ENCODE measurements around the gene HOOK1. TPM values are rescaled to one million over a fixed set of nuclear protein-coding genes. Genes with fewer than 3 reads are reported as not detected.
"Not testable (repeated sequence)": the region's sequence is repeated elsewhere in the genome, so short reads cannot be mapped to it uniquely, and the experiment has no call there.

HOOK1 gene
- total and polyA plus RNA-seq, 8 donors: 12.4 to 44.8 (median 29.6) TPM

DNA sequence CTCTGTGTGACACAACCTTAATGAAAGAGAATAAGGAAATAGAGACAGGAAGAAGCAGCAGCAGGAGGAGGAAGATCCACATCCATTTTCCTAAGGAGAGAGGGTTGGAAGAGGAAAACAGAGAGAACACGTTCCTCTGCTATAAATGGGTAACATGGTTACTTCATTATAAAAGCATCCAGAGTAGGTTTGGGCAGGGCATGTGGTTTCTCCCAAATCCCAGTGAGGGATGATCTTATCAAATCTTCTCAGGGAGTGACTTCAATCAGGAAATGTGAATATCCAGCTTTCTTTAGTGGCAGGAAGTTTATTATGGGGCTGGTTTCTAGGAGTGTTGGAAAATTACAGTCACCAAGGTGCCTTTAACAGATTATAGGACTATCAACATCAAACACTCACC lies 100.8 kb downstream of the HOOK1 start:
- no peak for ATAC-seq
- Histone ChIP-seq H3K4me3 (no peak overlapping the region), H3K27me3 (no peaks in the 10 kb centered on the region), H3K36me3 (no peaks in the 10 kb centered on the region), H3K9me3 (no peaks in the 10 kb centered on the region), H3K27ac (no peak overlapping the region), H3K4me1 (no peaks in the 10 kb centered on the region)
- DNase-seq: no peak
- intact Hi-C loops (cut with DNase I): no loop called here
- TF ChIP-seq, protein P1, sequence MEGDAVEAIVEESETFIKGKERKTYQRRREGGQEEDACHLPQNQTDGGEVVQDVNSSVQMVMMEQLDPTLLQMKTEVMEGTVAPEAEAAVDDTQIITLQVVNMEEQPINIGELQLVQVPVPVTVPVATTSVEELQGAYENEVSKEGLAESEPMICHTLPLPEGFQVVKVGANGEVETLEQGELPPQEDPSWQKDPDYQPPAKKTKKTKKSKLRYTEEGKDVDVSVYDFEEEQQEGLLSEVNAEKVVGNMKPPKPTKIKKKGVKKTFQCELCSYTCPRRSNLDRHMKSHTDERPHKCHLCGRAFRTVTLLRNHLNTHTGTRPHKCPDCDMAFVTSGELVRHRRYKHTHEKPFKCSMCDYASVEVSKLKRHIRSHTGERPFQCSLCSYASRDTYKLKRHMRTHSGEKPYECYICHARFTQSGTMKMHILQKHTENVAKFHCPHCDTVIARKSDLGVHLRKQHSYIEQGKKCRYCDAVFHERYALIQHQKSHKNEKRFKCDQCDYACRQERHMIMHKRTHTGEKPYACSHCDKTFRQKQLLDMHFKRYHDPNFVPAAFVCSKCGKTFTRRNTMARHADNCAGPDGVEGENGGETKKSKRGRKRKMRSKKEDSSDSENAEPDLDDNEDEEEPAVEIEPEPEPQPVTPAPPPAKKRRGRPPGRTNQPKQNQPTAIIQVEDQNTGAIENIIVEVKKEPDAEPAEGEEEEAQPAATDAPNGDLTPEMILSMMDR (IDR thresholded peaks at IDR 0.05): no peak

DNA sequence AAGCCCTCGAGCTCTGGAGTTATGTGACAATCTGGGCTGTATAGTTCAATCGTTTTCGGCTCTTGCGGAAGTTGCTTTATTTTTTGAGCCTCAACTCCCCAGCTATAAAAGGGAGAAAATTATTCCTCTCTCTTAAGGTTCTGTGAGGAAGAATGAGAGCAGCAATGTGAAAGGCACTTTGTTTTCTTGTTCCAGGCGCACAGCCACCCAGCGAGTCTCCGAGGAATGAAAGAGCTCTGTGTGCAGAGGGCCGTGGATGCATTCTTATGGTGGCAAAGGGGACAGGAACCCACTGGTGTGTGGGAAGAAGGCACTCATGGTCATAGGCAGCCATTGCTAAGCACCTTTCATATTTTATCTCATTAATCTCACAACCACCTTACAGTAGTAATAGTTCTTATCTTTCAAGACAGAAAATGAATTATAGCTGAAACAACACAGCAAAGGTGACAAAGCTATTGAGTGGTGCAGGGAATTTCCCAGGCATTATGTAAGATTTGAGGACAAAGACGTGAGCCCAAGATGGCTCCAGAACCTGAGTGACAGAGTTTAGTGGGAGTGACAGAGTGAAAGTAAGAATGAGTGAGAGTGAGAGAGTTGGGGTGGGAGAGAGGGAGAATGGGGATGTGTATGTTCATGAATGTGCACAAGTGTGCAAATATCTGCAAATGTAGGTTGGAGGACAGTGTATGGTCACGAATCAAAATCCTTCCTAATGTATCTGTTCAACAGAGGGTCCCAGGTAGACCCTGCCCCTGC lies 102.5 kb downstream of the HOOK1 start:
- Histone ChIP-seq H3K27me3 (no peaks in the 10 kb centered on the region), H3K9me3 (no peaks in the 10 kb centered on the region), H3K36me3 (no peaks in the 10 kb centered on the region), H3K4me3 (no peak overlapping the region), H3K4me1 (no peaks in the 10 kb centered on the region), H3K27ac (no peak overlapping the region)
- DNase-seq: no peak
- no peak for ATAC-seq
- TF ChIP-seq, protein P1 (IDR thresholded peaks at IDR 0.05): no peak
- intact Hi-C loops (cut with DNase I): no loop called here

DNA sequence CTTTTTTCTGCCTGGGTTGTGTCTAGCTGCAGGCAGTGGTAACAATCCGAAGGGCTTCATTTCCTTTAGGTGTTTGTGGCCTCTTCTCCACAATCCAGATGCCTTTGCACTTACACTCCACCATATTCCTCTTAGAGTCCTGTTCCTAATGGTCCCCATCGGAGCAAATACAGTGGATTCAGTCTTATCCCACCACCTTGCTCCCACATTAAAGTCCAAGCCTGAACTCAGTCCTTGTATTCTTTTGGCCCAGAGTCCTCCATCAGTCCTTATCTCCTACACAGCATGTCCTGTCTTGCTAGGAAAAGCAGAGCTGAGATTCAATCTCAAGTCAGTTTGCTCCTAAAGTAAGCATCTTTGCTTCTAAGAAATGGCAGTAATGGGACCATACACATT lies 103.0 kb downstream of the HOOK1 start:
- DNase-seq (no peak), ATAC-seq (no peak)
- no peaks in the 10 kb centered on the region for H3K9me3 ChIP-seq
- no peaks in the 10 kb centered on the region for H3K36me3 ChIP-seq
- H3K27ac ChIP-seq: no peak overlapping the region
- H3K27me3 ChIP-seq: no peaks in the 10 kb centered on the region
- no peak overlapping the region for H3K4me3 ChIP-seq
- H3K4me1 ChIP-seq: no peaks in the 10 kb centered on the region
- intact Hi-C loops (cut with DNase I): no loop called here
- TF ChIP-seq, protein P1 (IDR thresholded peaks at IDR 0.05): no peak

DNA sequence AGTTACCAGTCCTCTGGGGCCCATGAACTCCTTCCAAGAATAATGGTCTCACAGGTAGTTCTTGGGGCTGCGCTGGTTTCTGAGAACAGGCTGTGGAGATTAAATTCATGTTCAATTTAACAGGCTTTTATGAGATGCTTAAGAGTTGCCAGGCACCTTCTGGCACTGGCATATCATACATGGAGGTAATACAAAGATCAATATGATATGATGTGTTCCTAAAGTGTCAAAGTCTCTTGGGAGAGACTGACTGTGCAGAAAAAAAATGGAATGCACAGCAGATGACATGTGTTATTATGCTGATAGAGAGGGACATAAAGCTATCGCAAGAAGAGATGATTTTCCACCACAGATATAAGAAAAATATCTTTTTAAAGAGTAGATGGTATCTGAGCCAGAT lies 105.0 kb downstream of the HOOK1 start:
- no peaks in the 10 kb centered on the region for H3K27me3 ChIP-seq
- H3K4me3 ChIP-seq: no peak overlapping the region
- H3K27ac ChIP-seq: no peak overlapping the region
- H3K36me3 ChIP-seq: no peaks in the 10 kb centered on the region
- peaks cover 0 to 8% of the 10 kb centered on the region in 2 donors for H3K9me3 ChIP-seq
- ATAC-seq: no peak
- no peaks in the 10 kb centered on the region for H3K4me1 ChIP-seq
- DNase-seq: no peak
- intact Hi-C loops (cut with DNase I): no loop called here
- TF ChIP-seq, protein P1 (IDR thresholded peaks at IDR 0.05): no peak

DNA sequence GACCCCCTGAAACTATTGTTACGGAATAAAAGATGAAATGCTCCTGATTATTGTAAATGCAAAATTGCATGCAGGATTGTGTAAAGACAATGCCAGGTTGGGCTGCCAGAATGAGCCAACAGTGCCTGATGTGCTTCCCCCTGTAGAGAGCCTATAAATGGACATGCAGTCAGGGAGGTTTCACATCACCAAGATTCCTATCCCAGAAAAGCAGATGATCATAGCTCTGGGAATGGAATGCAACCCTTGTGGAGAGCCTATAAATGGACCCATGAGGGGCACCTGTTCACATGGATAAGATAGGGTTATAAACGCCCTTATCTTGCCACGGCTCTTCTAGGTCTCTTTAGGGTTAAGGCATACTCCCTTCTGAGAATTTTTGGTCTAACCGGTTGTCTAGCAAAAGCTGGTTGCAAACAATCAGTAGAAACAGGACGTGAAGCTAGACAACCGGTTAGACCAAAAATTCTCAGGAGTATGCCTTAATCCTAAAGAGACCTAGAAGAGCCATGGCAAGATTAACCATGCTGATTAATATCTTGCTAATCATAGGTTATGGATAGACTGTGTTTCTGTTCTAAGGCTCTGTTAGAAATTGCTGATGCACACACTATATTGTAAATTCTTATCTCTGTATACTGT lies 106.6 kb downstream of the HOOK1 start:
- intact Hi-C loops (cut with DNase I); H3K36me3 ChIP-seq; H3K4me3 ChIP-seq; H3K4me1 ChIP-seq; ATAC-seq; H3K27me3 ChIP-seq; H3K27ac ChIP-seq; DNase-seq: not testable (repeated sequence)
- H3K9me3 ChIP-seq: peaks cover 0 to 16% of the 10 kb centered on the region in 2 donors

Measured in left lung (tissue), 10 donors.